Activated T-cell treated with anti-CD3 and anti-CD28 coated beads, Interleukin-2, amount 50 U/mL, for 1 hour (primary cell): ENCODE results near the gene PDZD7.

Experiments used
- DNase-seq: peaks from one replicate; pipeline ENCODE4 v3.0.0-alpha.2; 2020

The PDZD7 gene

DNA sequence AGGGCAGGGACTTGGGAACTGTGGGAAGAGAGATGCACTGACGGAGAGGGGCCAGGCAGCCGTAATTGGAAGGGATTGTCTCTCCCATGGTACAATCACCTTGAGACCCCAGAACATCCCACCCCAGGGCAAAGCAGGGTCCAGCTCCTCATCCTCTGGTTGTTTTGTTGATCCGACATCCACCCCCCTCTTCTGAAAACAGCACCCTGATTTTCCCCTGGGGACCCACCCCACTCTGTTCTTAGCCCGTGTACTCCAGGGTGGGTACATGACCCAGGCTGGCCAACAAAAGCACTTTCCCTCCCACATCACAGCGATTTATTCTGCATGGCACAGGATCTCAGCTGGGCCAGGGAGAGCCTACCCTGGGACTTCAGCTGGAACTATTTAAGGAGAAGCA is 14.1 kb downstream of the PDZD7 start:
- DNase-seq, result no peak

DNA sequence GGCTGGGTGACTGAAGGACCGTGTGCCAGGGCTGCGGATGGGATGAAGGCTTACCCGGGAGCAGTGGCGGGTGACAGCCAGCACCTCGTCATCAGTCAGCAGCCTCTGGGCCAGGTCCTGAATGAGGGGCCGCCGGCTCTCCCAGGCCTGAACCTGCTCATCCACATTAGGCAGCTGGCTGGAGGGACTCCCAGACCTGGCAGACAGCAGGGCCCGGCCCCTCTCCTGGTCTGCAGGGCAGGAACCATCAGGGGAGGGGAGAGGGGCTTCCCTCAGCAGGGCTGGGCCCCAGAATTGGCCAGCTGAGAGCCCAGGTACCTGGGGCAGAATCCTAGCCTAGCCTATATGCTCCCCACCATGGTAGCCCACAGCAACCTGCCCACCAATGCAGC is 15.4 kb downstream of the PDZD7 start:
- DNase-seq, result no peak

- no peak for DNase-seq
Observed at GRCh38 chr10:101014966-101015581, 15.9 kb downstream of the PDZD7 start.

DNA sequence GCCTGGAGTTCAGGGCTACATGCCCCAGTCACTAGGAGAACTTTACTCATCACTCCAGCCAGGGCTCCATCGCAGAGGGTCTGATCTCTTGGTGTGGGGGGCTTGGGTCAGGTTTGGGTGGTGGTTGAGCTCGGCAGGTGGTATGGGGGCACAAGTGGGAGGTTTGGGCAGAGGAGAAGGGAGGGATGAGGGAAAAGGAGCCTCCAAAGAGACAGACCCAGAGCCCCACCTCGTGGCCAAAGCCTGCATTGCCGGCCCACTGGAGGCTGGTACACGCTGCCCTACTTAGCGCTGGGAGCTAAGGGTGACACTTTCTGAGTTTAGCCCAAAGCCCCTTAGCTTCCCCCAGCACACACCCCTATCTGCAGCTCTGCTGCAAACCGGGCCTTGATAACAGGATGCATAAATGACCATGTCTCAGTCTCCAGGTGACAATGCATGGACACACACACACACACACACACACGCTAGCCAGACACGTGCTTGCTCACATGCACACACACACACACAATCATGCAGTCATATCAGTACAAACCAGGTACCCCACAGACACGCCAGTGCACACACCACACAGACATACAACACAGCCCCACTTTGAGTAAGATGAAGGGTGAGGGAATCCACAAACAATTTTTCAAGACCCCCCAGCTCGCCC is 16.6 kb downstream of the PDZD7 start:
- DNase-seq, result peak; percentile 84

- DNase-seq, result no peak
Observed at GRCh38 chr10:101013365-101013825, 17.5 kb downstream of the PDZD7 start.

DNA sequence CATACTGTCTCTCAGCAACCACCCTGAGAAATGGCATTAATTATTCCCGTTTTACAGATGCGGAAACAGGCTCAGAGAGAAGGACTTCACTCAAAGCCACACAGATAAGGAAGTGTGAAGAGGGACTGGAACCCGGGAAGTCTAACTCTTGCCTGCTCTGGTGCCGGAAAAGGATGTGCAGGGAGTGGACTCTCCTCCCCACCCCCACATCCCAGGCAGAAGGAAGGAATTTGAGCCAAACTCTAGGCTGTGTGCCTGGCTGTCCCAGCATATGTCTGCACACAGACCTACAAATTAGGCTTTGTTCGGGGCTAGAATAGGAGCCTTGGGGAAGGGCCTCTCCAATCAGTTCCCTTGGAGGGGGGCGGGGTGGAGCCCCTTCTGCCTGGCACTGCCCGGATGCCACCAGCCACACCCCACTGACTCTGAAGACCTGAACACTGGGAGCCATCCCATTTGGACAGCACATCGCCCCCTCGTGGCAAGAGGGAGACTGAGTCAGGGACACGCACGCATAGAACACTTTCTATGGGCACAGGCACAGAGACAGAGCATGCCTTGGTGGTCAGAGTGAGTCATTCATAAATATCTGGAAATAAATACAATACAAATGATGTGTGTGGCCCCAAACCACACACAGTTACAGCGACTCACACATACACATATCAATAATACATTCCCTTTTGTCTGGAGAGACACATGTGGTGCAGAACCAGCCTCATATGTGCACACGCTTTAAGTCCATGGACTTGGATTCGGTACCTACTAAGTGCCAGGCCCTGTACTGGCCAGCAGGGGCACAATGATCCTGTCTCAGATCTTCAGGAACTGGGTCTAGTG is 18.2 kb downstream of the PDZD7 start:
- DNase-seq, result peak; percentile 75

- DNase-seq, result no peak
Observed at GRCh38 chr10:101011517-101012423, 19.2 kb downstream of the PDZD7 start.

DNA sequence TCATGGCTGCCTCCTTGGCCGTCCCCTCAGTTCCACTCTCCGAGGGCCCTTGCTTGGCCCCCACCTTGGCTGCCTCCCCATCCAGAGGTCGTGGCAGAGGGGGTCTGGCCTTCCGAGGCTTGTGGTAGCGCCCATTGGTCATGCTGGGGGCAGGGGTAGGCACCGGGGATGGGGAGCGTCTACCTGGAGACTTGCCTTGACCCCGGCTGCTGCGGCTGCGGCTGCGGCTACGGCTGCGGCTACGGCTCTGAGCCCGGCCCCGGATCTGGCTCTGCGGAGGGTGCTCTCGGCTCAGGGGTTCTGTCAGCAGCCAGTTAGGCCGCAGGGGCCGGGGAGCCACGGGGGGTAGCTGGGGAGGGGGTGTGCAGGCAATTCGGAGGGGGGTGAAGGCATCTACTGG is 20.6 kb downstream of the PDZD7 start:
- DNase-seq, result no peak

- DNase-seq, result no peak
Observed at GRCh38 chr10:101008823-101009423, 22.0 kb downstream of the PDZD7 start.

DNA sequence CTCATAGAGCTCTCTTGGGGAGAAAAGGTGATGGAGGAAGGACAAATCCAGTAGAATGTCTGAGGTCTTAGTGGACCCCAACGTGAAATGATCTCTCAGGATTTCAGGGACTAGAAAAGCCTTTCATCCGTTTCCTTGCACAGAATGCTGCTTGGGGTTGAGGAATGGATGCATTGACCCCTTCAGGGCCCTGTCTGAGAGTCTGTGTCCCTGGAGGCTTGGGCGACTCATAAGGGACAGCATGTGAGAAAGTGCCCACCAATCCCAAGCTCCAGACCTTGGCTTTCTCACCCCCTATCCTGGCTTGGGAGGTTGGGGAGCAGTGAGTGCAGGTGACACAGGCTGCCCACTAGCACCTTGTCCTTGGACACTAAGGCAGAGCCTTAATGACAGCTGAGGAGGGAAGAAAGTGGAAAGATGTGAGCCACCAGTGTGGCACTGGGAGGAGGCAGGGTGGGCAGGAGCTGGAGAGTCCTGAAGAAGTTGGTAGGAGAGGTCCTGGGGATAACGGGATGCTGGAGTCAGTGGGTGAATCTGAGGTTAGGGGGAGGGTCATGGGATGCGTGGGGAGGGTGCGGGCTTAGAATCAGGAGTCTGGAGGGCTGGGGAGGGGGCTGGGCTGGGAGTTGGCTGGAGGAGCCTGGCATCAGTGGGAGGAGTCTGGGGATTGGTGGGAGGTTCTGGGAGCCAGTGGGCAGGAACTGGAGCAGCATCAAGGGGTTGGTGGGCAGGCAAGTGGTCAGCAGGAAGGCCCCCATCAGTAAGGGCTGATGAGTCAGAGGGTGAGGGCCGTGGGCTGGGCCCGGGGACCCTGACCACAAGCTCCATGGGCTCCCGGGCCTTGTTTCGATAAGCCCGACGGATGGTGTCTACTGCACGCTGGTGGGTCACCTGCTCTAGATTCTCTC is 22.8 kb downstream of the PDZD7 start:
- DNase-seq, result no peak

- DNase-seq, result no peak
Observed at GRCh38 chr10:101007099-101007711, 23.7 kb downstream of the PDZD7 start.

DNA sequence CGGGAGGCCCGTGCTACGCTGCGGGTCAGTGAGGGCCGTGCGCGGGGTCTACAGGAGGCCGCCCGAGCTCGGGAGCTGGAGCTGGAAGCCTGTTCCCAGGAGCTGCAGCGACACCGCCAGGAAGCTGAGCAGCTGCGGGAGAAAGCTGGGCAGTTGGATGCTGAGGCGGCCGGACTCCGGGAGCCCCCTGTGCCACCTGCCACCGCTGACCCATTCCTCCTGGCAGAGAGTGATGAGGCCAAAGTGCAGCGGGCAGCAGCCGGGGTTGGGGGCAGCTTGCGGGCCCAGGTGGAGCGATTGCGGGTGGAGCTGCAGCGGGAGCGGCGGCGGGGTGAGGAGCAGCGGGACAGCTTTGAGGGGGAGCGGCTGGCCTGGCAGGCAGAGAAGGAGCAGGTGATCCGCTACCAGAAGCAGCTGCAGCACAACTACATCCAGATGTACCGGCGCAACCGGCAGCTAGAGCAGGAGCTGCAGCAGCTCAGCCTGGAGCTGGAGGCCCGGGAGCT is 24.3 kb downstream of the PDZD7 start:
- DNase-seq, result no peak

GRCh38 chr10:101005869-101006567 is 24.9 kb downstream of the PDZD7 start:
- DNase-seq, result no peak

- no peak for DNase-seq
Observed at GRCh38 chr10:101005361-101005760, 25.6 kb downstream of the PDZD7 start.

GRCh38 chr10:101003639-101004206 is 27.2 kb downstream of the PDZD7 start:
- DNase-seq, result no peak

DNA sequence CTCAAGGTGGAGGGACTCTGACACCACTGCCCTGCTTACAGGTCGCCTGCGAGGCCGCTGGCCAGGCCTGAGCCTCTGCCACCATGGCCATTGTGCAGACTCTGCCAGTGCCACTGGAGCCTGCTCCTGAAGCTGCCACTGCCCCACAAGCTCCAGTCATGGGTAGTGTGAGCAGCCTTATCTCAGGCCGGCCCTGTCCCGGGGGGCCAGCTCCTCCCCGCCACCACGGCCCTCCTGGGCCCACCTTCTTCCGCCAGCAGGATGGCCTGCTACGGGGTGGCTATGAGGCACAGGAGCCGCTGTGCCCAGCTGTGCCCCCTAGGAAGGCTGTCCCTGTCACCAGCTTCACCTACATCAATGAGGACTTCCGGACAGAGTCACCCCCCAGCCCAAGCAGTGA is 28.5 kb downstream of the PDZD7 start:
- no peak for DNase-seq

DNA sequence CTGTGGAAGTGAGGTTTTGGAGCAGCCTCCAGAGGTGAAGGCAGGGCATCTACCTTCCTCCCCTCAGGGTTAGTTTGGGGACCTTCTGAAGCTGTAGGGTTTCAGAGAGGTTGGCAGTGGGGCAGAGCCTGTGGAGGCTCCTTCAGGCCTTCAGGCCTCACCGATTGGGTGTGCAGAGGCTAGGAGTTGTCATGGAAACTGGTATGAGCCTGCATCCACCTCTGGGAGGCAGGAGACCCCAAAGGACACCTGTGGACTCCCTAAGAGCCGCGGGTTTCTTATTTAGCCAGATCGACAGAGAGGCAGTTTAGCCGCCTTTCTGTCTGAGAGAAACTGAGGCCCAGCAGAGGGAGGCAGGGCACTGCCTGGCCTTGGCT is 29.3 kb downstream of the PDZD7 start:
- no peak for DNase-seq

DNA sequence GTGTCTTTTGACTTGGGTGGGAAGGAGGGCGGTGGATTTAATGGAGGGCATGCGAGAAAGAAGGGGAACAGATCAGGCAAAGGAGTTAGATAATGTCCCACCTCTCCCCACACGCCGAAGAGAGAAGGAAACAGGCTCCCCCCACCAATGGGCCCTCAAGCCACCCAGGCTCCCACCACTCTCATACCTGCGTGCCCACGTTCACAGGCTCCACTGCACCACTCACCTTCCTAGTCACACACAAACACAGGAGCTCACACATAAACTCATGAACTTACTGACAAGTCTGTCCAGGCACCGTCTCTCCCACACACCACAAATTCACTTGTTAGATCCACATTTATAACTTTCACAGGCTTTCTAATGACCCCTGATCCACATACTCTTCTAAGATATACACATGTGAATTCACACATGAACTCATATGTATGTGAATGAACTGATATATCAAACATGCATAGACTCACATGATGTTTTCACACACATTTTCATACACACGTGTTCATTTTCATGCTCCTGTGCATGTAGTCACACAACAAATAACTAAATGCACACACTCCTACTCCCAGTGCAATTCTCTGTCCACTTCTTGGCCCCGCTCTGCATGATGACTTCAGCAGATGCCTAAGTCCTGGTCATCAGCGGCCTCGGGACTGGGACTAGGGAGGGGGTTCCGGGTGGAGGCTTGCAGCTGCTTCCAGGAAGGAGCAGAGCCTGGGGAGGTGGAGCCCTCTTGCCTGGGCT is 29.8 kb downstream of the PDZD7 start:
- no peak for DNase-seq
